Brain microvascular endothelial cell (primary cell): ENCODE data around the gene DNAJC7.

ENCODE experiments used
- DNase-seq: peaks from one replicate; pipeline ENCODE4 v3.0.0-alpha.2; 2020
- H3K27ac ChIP-seq: fragments of 250-450 bp; sonication (Bioruptor Pico); 2 replicates; pipeline ENCODE4 v1.5.1; 2020; ENCODE audit warnings: mild to moderate bottlenecking, moderate library complexity
- H3K27me3 ChIP-seq: fragments of 250-450 bp; sonication (Bioruptor Pico); replicated peaks from 2 replicates; pipeline ENCODE4 v1.5.1; 2020; ENCODE audit warnings: mild to moderate bottlenecking
- H3K36me3 ChIP-seq: fragments of 250-450 bp; sonication (Bioruptor Pico); replicated peaks from 2 replicates; pipeline ENCODE4 v1.5.1; 2020; ENCODE audit warnings: mild to moderate bottlenecking
- H3K4me3 ChIP-seq: 2 replicates; pipeline ENCODE4 v1.5.1; 2011; ENCODE audit warnings: low read depth, mild to moderate bottlenecking, control low read depth, low read length, moderate library complexity
- in situ Hi-C: cut with HindIII; loops from 2 replicates; pipeline ENCODE4 v1.10.0; 2017; ENCODE audit warnings: low sequenced_read_pairs, low pct_ligation_motif_present
- TF ChIP-seq, protein P1 (sequence below): IDR thresholded peaks from 2 replicates; pipeline ENCODE4 v1.5.1; 2011; ENCODE audit warnings: low read depth, mild to moderate bottlenecking, moderate library complexity, low read length, control low read depth, inconsistent platforms; ENCODE audit errors: missing control alignments

Gene DNAJC7

DNA sequence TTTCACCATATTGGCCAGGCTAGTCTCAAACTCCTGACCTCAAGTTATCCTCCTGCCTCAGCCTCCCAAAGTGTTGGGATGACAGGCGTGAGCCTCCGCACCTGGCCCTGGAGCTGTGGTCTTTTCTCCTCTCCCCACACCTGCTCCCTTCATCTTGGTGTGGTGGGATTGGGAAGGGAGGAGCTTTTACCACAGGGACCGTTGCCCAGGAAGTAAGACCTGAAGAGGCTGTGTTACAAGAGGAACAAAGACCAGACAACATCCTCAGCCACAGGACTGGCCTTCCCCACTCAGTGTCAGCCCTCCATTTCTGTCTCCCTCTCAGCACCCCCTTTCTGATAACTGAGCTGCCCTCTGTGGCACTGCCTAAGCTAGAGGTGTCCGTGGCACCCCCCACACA is 42.6 kb upstream of the DNAJC7 start:
- Histone ChIP-seq H3K4me3 (no peak overlapping the region), H3K27me3 (peaks cover 4% of the 10 kb centered on the region), H3K27ac (no peak overlapping the region), H3K36me3 (no peaks in the 10 kb centered on the region)
- TF ChIP-seq, protein P1, sequence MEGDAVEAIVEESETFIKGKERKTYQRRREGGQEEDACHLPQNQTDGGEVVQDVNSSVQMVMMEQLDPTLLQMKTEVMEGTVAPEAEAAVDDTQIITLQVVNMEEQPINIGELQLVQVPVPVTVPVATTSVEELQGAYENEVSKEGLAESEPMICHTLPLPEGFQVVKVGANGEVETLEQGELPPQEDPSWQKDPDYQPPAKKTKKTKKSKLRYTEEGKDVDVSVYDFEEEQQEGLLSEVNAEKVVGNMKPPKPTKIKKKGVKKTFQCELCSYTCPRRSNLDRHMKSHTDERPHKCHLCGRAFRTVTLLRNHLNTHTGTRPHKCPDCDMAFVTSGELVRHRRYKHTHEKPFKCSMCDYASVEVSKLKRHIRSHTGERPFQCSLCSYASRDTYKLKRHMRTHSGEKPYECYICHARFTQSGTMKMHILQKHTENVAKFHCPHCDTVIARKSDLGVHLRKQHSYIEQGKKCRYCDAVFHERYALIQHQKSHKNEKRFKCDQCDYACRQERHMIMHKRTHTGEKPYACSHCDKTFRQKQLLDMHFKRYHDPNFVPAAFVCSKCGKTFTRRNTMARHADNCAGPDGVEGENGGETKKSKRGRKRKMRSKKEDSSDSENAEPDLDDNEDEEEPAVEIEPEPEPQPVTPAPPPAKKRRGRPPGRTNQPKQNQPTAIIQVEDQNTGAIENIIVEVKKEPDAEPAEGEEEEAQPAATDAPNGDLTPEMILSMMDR = no peak
- DNase-seq = no peak
- in situ Hi-C loops = no loop called here

DNA sequence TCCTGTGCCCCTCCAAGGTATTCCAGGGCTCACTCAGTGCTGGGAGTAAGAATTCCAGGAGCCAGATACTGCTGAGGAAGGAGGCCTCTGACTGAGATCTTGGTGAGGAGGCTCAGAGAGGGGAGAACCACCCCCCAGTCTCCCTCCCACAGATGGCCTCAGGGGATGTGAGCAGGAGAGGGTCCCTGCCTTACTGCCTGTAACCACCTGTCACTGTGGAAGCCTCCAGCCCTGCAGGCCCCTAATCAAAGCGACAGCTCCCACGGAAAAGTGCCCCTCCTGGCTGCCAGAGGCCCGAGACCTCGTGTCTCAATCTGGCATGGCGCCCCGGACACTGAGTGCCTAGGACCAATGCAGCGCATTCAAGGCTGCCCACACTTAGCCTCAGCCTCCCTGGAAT is 40.8 kb upstream of the DNAJC7 start:
- TF ChIP-seq, protein P1 = no peak
- H3K4me3 ChIP-seq = no peak overlapping the region
- DNase-seq = no peak
- no peak overlapping the region for H3K27ac ChIP-seq
- H3K27me3 ChIP-seq = peaks cover 17% of the 10 kb centered on the region
- in situ Hi-C loops = no loop called here
- no peaks in the 10 kb centered on the region for H3K36me3 ChIP-seq

DNA sequence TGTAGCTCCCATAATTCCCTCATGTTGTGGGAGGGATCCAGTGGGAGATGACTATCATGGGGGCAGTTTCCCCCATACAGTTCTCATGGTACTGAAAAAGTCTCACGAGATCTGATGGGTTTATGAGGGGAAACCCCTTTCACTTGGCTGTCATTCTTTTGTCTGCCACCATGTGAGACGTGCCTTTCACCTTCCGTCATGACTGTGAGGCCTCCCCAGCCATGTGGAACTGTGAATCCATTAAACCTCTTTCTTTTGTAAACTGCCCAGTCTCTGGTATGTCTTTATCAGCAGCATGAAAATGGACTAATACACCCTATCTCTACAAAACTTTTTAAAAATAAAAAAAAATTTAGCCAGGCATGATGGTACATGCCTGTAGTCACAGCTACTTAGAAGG is 39.4 kb upstream of the DNAJC7 start:
- TF ChIP-seq, protein P1 = no peak
- DNase-seq = no peak
- in situ Hi-C loops = no loop called here
- Histone ChIP-seq H3K4me3 (no peak overlapping the region), H3K36me3 (no peaks in the 10 kb centered on the region), H3K27ac (no peak overlapping the region), H3K27me3 (peaks cover 28% of the 10 kb centered on the region)

DNA sequence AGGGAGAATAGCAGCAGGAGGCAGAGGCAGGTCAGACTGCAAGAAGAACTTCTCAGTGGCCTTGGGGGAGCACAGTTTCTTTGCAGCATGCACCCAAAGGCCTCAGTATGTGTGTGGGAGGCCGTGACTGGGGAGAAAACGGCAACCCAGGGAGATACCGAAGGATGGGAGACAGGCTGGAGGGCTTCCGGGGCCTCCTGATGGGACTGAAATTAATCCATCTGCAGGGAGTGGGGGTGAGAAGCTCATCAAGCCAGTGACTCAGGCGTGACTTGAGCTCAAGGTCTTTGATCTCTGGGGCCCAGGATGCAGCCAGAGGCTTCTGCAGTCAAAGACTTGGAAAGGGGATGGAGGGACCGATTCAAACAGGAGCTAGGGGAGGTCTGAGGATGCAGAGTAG is 38.3 kb upstream of the DNAJC7 start:
- Histone ChIP-seq H3K27me3 (peaks cover 32% of the 10 kb centered on the region), H3K36me3 (no peaks in the 10 kb centered on the region), H3K27ac (no peak overlapping the region), H3K4me3 (no peak overlapping the region)
- TF ChIP-seq, protein P1 = no peak
- DNase-seq = no peak
- in situ Hi-C loops = no loop called here

DNA sequence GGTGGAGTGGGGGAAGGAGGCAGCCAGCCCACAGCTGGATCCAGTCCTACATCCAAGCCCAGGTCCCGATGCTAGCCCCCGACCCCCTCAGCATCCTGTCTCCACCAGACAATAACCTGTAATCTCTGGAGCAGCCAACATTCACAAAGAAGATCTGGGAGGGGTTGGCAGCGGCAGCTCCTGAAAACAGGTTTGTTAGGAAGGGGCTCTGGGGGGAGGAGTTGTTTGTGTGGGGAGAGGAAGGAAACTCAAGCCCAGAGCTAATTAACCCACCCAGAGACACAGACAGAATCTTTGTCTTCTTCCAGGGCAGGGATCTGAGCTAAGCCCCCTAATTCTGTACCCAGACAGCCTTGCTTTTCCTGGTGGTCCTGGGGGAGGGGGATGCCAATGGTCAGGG is 37.8 kb upstream of the DNAJC7 start:
- Histone ChIP-seq H3K4me3 (no peak overlapping the region), H3K27ac (no peak overlapping the region), H3K36me3 (no peaks in the 10 kb centered on the region), H3K27me3 (peaks cover 32% of the 10 kb centered on the region)
- TF ChIP-seq, protein P1 = no peak
- in situ Hi-C loops = no loop called here
- DNase-seq = no peak

DNA sequence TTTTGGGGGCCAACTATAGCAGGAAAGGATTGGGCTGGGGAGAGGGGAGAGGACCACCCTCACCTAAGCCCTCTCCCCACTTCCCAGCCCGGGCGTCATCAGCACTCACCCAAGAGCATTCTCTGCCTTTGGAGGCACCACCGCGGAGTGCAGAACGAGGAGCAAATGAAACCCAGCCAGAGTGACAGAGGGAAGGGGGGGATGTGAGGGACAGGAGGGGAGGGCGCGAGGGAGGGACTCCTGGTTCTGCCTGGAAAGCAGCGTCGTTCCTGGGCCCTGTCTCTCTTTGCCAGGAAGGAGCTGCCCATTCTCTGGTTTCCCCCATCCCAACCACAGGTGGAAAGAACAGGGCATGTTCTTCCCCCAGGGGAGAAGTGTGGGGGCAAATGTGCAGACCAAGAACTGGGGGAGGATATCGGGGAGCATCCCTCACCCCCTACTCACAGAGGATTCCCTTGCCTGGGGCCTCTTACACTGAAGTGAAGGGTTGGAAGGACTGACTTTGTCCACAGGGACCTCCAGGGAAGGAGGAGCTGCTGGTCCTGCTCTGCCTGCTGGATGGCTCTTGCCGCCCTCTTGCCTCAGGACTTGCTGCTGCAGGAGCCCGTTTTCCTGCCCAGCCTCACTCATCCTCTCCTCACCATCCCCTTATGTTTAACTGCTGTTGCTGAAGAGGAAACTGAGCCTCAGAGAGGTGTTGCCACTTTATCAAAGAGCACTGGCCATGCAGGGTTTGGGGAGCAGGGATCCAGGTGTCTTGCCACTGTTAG is 36.7 kb upstream of the DNAJC7 start:
- no peak overlapping the region for H3K27ac ChIP-seq
- DNase-seq = no peak
- H3K36me3 ChIP-seq = no peaks in the 10 kb centered on the region
- H3K27me3 ChIP-seq = peaks cover 39% of the 10 kb centered on the region
- in situ Hi-C loops = no loop called here
- no peak overlapping the region for H3K4me3 ChIP-seq
- TF ChIP-seq, protein P1 = no peak
